Calu3 (cell line): ENCODE measurements around the gene POGLUT2. TPM values are rescaled to one million over a fixed set of nuclear protein-coding genes. Genes with fewer than 3 reads are reported as not detected.

ENCODE experiments used
- Bru-seq: library from RNA; stranded (reverse); fragments of 400-500 nt; gene quantifications from one replicate; lab custom pipeline; 2021; lab: Mats Ljungman, UMichigan
- BruChase-seq, 2 experiments: library from RNA; stranded (reverse); fragments of 400-500 nt; gene quantifications; one replicate each; lab custom pipeline; 2021; lab: Mats Ljungman, UMichigan
- BruUV-seq: library from RNA; stranded (reverse); fragments of 400-500 nt; replicated peaks from 2 replicates; lab custom pipeline; 2021; lab: Mats Ljungman, UMichigan
- CTCF ChIA-PET: fragments of 300-600 bp; sonication (Branson Sonifier 250); formaldehyde crosslinking; loops from one replicate; lab custom pipeline; 2022; ENCODE audit warnings: antibody characterized with exemption; lab: Charles Lee
- DNase-seq: peaks from one replicate; pipeline ENCODE4 v3.0.0; 2022
- H3K27ac Mint-ChIP-seq: one replicate; pipeline ENCODE4 v1.8.0; 2022; ENCODE audit warnings: mixed read lengths; ENCODE audit not compliant: unreplicated experiment
- H3K27me3 Mint-ChIP-seq: one replicate; pipeline ENCODE4 v1.8.0; 2022; ENCODE audit warnings: mixed read lengths; ENCODE audit not compliant: unreplicated experiment
- H3K36me3 Mint-ChIP-seq: one replicate; pipeline ENCODE4 v1.8.0; 2022; ENCODE audit warnings: mild to moderate bottlenecking, moderate library complexity, mixed read lengths; ENCODE audit not compliant: insufficient read depth, unreplicated experiment
- H3K4me1 Mint-ChIP-seq: one replicate; pipeline ENCODE4 v1.8.0; 2022; ENCODE audit warnings: mild to moderate bottlenecking, low read depth, mixed read lengths; ENCODE audit not compliant: unreplicated experiment
- H3K4me3 Mint-ChIP-seq: one replicate; pipeline ENCODE4 v1.8.0; 2022; ENCODE audit warnings: mild to moderate bottlenecking, low read depth, moderate library complexity, mixed read lengths; ENCODE audit not compliant: unreplicated experiment
- H3K9me3 Mint-ChIP-seq: one replicate; pipeline ENCODE4 v1.8.0; 2022; ENCODE audit warnings: low read depth, mixed read lengths; ENCODE audit not compliant: unreplicated experiment
- CTCF ChIP-seq: fragments of 200-600 bp; IDR thresholded peaks from one replicate; pipeline ENCODE4 v1.8.0; 2022; ENCODE audit warnings: antibody characterized with exemption; ENCODE audit not compliant: unreplicated experiment
- intact Hi-C: fragments of 100-400 bp; cut with micrococcal nuclease; formaldehyde crosslinking; loops from one replicate; pipeline ENCODE4 v1.10.0; 2022; ENCODE audit not compliant: unreplicated experiment
- long read RNA-seq: library from polyadenylated mRNA; stranded (forward); transcript quantifications from one replicate; pipeline ENCODE4 v2.0.0, GENCODE V29; 2022
- total RNA-seq: library from RNA; stranded (reverse); gene quantifications from 2 replicates; pipeline ENCODE4 v1.2.3, GENCODE V29; 2022

Gene POGLUT2
- total RNA-seq (1.9 and 2.3 TPM in 2 replicates), Bru-seq, nascent RNA (percentile 36 among the genes with signal in this experiment), BruChase-seq, experiment 1, labeled RNA remaining after a 6-hour chase (percentile 41 among the genes with signal in this experiment), BruChase-seq, experiment 2, labeled RNA remaining after a 2-hour chase (percentile 40 among the genes with signal in this experiment)
- long read RNA-seq, partial matches to known transcripts = 1 of 5 reads
- long read RNA-seq, other reads (novel, unspliced or antisense) = 1 of 5 reads

GRCh38 chr13:102798581-102799425, at the start of gene POGLUT2, which contains the start of gene BIVM:
TSS of gene POGLUT2 (minus strand) at chr13:102798976. CDS start at chr13:102798670, 306 bp downstream.
TSS of gene BIVM (plus strand) at chr13:102799119. CDS start at chr13:102807268, 8,149 bp downstream.
- peak within 1 kb of the TSS; percentile 76 for H3K4me3 Mint-ChIP-seq
- no peaks in the 10 kb centered on the region for H3K27me3 Mint-ChIP-seq
- peak; percentile 71 for DNase-seq
- peaks cover 15% of the 10 kb centered on the region for H3K36me3 Mint-ChIP-seq
- intact Hi-C loops = no loop called here
- CTCF ChIA-PET = no interaction called here
- no peaks in the 10 kb centered on the region for H3K4me1 Mint-ChIP-seq
- no peaks in the 10 kb centered on the region for H3K9me3 Mint-ChIP-seq
- H3K27ac Mint-ChIP-seq = no peak within 1 kb of the TSS
- BruUV-seq = no TSS peak
- no peak for TF ChIP-seq CTCF

- DNase-seq = no peak
- no peak overlapping the region for H3K27ac Mint-ChIP-seq
- CTCF ChIA-PET = no interaction called here
- no peaks in the 10 kb centered on the region for H3K4me1 Mint-ChIP-seq
- no peaks in the 10 kb centered on the region for H3K27me3 Mint-ChIP-seq
- no peak for TF ChIP-seq CTCF
- intact Hi-C loops = loop anchor here (1.0 to 5.0 kb wide), 3 partner anchors 121 to 267 kb away; partner anchors contain the start of gene TPP2
- no TSS peak for BruUV-seq
- H3K36me3 Mint-ChIP-seq = peaks cover 31% of the 10 kb centered on the region
- peak overlapping the region; percentile 70 for H3K4me3 Mint-ChIP-seq
- no peaks in the 10 kb centered on the region for H3K9me3 Mint-ChIP-seq
These were observed 48.8 kb upstream of the POGLUT2 start for GRCh38 chr13:102847272-102848234.

- BruUV-seq = TSS peak; percentile 42
These were observed 47.7 kb upstream of the POGLUT2 start for GRCh38 chr13:102846261-102847015.

More at GRCh38 chr13:102846261-102847015, 47.7 kb upstream of the POGLUT2 start:
- no peaks in the 10 kb centered on the region for H3K4me1 Mint-ChIP-seq
- H3K9me3 Mint-ChIP-seq = no peaks in the 10 kb centered on the region
- H3K36me3 Mint-ChIP-seq = peaks cover 31% of the 10 kb centered on the region
- intact Hi-C loops = loop anchor here (1.0 to 5.0 kb wide), 3 partner anchors 120 to 266 kb away; partner anchors contain the start of gene TPP2
- DNase-seq = no peak
- H3K27ac Mint-ChIP-seq = peak overlapping the region; percentile 36
- no peaks in the 10 kb centered on the region for H3K27me3 Mint-ChIP-seq
- no peak for TF ChIP-seq CTCF
- peak overlapping the region; percentile 70 for H3K4me3 Mint-ChIP-seq
- CTCF ChIA-PET = interaction anchor here (0.6 kb wide), 1 partner anchor 252 kb away, joined by 3 read pairs; no protein-coding TSS in a partner anchor
